ENCODE data around the gene CLCN7.

DNA sequence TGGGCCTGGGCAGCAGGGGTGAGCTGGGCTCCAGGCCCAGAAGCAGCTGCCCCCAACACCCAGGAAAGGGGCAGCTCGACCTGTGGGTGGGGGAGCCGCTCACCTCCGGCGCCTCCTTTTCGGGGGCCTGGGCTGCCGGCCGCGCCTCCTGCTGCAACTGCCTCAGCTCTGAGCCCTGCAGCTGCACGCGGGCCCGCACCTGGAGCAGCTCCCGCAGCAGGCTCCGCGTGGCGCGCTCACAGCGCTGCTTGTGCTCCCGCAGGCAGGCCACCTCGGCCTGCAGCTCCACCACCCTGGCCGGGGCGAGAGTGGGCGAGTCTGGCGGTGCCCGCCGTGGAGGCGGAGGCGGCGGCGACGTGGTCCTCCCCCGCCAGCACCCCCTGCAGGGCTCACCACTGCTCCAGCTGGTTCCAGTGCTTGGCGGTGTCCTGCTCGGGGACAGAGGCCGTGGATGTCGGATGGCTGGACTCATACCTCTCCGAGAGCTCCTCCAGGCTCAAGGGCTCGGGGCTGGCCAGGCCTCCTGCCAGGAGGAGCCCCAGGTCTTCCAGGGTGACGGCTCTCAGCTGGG lies 31.3 kb downstream of the CLCN7 start:
- TF ChIP-seq, protein P1, sequence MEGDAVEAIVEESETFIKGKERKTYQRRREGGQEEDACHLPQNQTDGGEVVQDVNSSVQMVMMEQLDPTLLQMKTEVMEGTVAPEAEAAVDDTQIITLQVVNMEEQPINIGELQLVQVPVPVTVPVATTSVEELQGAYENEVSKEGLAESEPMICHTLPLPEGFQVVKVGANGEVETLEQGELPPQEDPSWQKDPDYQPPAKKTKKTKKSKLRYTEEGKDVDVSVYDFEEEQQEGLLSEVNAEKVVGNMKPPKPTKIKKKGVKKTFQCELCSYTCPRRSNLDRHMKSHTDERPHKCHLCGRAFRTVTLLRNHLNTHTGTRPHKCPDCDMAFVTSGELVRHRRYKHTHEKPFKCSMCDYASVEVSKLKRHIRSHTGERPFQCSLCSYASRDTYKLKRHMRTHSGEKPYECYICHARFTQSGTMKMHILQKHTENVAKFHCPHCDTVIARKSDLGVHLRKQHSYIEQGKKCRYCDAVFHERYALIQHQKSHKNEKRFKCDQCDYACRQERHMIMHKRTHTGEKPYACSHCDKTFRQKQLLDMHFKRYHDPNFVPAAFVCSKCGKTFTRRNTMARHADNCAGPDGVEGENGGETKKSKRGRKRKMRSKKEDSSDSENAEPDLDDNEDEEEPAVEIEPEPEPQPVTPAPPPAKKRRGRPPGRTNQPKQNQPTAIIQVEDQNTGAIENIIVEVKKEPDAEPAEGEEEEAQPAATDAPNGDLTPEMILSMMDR (IDR thresholded peaks at IDR 0.05; ENCODE audit: poor library complexity, severe bottlenecking): no peak
- TF ChIP-seq MXI1 (conservative IDR thresholded peaks at IDR 0.05; ENCODE audit: poor library complexity, severe bottlenecking) (no peak), POLR2AphosphoS5 (IDR thresholded peaks at IDR 0.05) (no peak), TAF1 (IDR thresholded peaks at IDR 0.05; ENCODE audit: low read depth) (no peak), EP300 (conservative IDR thresholded peaks at IDR 0.05; ENCODE audit: poor library complexity, severe bottlenecking) (no peak), SMC3 (conservative IDR thresholded peaks at IDR 0.05; ENCODE audit: poor library complexity) (no peak), RAD21 (conservative IDR thresholded peaks at IDR 0.05) (no peak)
- TF ChIP-seq, protein P2, sequence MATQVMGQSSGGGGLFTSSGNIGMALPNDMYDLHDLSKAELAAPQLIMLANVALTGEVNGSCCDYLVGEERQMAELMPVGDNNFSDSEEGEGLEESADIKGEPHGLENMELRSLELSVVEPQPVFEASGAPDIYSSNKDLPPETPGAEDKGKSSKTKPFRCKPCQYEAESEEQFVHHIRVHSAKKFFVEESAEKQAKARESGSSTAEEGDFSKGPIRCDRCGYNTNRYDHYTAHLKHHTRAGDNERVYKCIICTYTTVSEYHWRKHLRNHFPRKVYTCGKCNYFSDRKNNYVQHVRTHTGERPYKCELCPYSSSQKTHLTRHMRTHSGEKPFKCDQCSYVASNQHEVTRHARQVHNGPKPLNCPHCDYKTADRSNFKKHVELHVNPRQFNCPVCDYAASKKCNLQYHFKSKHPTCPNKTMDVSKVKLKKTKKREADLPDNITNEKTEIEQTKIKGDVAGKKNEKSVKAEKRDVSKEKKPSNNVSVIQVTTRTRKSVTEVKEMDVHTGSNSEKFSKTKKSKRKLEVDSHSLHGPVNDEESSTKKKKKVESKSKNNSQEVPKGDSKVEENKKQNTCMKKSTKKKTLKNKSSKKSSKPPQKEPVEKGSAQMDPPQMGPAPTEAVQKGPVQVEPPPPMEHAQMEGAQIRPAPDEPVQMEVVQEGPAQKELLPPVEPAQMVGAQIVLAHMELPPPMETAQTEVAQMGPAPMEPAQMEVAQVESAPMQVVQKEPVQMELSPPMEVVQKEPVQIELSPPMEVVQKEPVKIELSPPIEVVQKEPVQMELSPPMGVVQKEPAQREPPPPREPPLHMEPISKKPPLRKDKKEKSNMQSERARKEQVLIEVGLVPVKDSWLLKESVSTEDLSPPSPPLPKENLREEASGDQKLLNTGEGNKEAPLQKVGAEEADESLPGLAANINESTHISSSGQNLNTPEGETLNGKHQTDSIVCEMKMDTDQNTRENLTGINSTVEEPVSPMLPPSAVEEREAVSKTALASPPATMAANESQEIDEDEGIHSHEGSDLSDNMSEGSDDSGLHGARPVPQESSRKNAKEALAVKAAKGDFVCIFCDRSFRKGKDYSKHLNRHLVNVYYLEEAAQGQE (IDR thresholded peaks at IDR 0.05; ENCODE audit: borderline replicate concordance): no peak
